ENCODE measurements around the gene XIRP2. TPM values are rescaled to one million over a fixed set of nuclear protein-coding genes. Genes with fewer than 3 reads are reported as not detected.

Gene XIRP2
- total and polyA plus RNA-seq, 2 of the 8 experiments (the other 6 are each of a cell fraction or from before 2014, with no cell fraction given): 0.11 TPM; not detected in 1

DNA sequence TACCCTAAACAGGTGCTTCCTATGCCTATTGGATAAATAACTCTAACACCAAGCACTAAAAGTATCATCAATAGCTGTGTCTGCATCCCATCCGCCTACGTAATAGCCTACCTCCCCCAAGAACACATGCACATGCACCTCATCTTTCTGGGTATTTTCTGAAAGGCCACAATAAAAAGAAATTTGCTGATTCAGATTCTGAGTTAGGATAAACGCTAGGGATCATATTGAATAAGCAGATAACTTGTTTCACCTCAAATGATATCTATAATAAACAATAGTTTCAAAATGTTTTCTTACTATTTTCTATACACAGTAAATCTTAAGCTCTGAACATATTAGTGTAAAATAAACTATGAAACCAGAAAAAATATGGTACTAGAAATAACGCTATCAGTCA is 112.9 kb downstream of the XIRP2 start:
- WGBS, 2 experiments (ENCODE audit: extremely low coverage in 1 of 2, insufficient coverage in 1 of 2, insufficient read length in 1 of 2, insufficient replicate concordance in 2 of 2, low coverage in 1 of 2, low lambda C conversion rate in 2 of 2, missing lambda C conversion rate in 1 of 2): 84% methylated on average over 4 of the region's 4 CpGs; no CpG with 5 or more reads in 1 of the 2 experiments
- H3K4me2 ChIP-seq (ENCODE audit: insufficient read depth in 1 of 2, low read depth in 2 of 2, low read length in 2 of 2): no peak overlapping the region
- FAIRE-seq: no peak
- TF ChIP-seq POU5F1 (IDR thresholded peaks at IDR 0.05; ENCODE audit: low read depth, low read length) (no peak), KDM5A (IDR thresholded peaks at IDR 0.05; ENCODE audit: low read length) (no peak), GTF2F1 (IDR thresholded peaks at IDR 0.05; ENCODE audit: borderline replicate concordance, low read depth, low read length) (no peak), RXRA (IDR thresholded peaks at IDR 0.05; ENCODE audit: insufficient read depth, low read depth, low read length) (no peak), BCL11A (IDR thresholded peaks at IDR 0.05; ENCODE audit: low read depth in 2 of 2, low read length in 2 of 2) (no peak), CEBPB (IDR thresholded peaks at IDR 0.05; ENCODE audit: low read depth, low read length) (no peak), TAF7 (optimal IDR thresholded peaks at IDR 0.05; ENCODE audit: borderline replicate concordance, low read depth, low read length) (no peak), SAP30 (IDR thresholded peaks at IDR 0.05; ENCODE audit: insufficient read depth, insufficient replicate concordance, low read length) (no peak), ZNF274 (IDR thresholded peaks at IDR 0.05; ENCODE audit: borderline replicate concordance, extremely low read depth, low read length) (no peak), EGR1 (IDR thresholded peaks at IDR 0.05; ENCODE audit: borderline replicate concordance, low read depth, low read length) (no peak), JUN (IDR thresholded peaks at IDR 0.05; ENCODE audit: low read depth, low read length) (no peak), CHD2 (IDR thresholded peaks at IDR 0.05; ENCODE audit: low read length) (no peak), SIX5 (IDR thresholded peaks at IDR 0.05; ENCODE audit: low read depth, low read length) (no peak), EZH2 (IDR thresholded peaks at IDR 0.05; ENCODE audit: low read depth, low read length, severe bottlenecking) (no peak)
- TF ChIP-seq, protein P1, sequence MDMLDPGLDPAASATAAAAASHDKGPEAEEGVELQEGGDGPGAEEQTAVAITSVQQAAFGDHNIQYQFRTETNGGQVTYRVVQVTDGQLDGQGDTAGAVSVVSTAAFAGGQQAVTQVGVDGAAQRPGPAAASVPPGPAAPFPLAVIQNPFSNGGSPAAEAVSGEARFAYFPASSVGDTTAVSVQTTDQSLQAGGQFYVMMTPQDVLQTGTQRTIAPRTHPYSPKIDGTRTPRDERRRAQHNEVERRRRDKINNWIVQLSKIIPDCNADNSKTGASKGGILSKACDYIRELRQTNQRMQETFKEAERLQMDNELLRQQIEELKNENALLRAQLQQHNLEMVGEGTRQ (IDR thresholded peaks at IDR 0.05; ENCODE audit: low read length): no peak

More for the DNA sequence above, 112.9 kb downstream of the XIRP2 start:
- H3K23ac ChIP-seq (ENCODE audit: insufficient read length): no peak overlapping the region
- H2BK20ac ChIP-seq (ENCODE audit: low read length): no peak overlapping the region
- H2BK5ac ChIP-seq (ENCODE audit: low read depth, low read length): no peak overlapping the region
- H3K4me3 ChIP-seq (ENCODE audit: extremely low read depth in 1 of 4, insufficient read depth in 2 of 4, low read depth in 3 of 4, low read length in 4 of 4): no peak overlapping the region
- no peak overlapping the region for H3K56ac ChIP-seq (replicated peaks; ENCODE audit: insufficient read length, low read depth, low read length)
- no peak overlapping the region for H3K18ac ChIP-seq (ENCODE audit: extremely low read depth, low read length)
- H3K4me1 ChIP-seq (replicated peaks in 1 of 4; ENCODE audit: control insufficient read depth in 3 of 4, insufficient read depth in 4 of 4, low read length in 3 of 4): no peaks in the 10 kb centered on the region
- H3K36me3 ChIP-seq (ENCODE audit: control insufficient read depth in 2 of 4, insufficient read depth in 4 of 4, low read length in 3 of 4): no peaks in the 10 kb centered on the region
- H3K79me2 ChIP-seq (ENCODE audit: control insufficient read depth in 1 of 2, insufficient read depth in 2 of 2, low read length in 2 of 2): no peaks in the 10 kb centered on the region
- no peak for DNase-seq (ENCODE audit: low read depth in 1 of 2, low spot score in 2 of 2)
- H4K5ac ChIP-seq (ENCODE audit: insufficient read length, low read depth, low read length): no peak overlapping the region
- H3K14ac ChIP-seq (ENCODE audit: insufficient read length): no peak overlapping the region
- H3K23me2 ChIP-seq (ENCODE audit: low read depth, low read length): no peaks in the 10 kb centered on the region
- H3K9me3 ChIP-seq (ENCODE audit: insufficient read depth in 2 of 2, low read depth in 1 of 2, low read length in 1 of 2): no peaks in the 10 kb centered on the region
- H3K27ac ChIP-seq (ENCODE audit: low read depth, low read length): no peak overlapping the region
- H3K9ac ChIP-seq (replicated peaks in 1 of 4; ENCODE audit: extremely low read depth in 1 of 4, low read depth in 3 of 4, low read length in 3 of 4): no peak overlapping the region
- no peaks in the 10 kb centered on the region for H3K79me1 ChIP-seq (ENCODE audit: low read depth, low read length)
- no peaks in the 10 kb centered on the region for H3K27me3 ChIP-seq (replicated peaks in 1 of 4; ENCODE audit: control insufficient read depth in 3 of 4, extremely low read depth in 1 of 4, insufficient read depth in 3 of 4, low read length in 3 of 4)
- CTCF ChIA-PET (ENCODE audit: partially characterized antibody): no interaction called here
- H2BK12ac ChIP-seq (ENCODE audit: low read depth, low read length): no peak overlapping the region
- no peak overlapping the region for H2BK15ac ChIP-seq (ENCODE audit: low read length)
- H2AFZ ChIP-seq (ENCODE audit: low read length): no peak overlapping the region
- POLR2A ChIA-PET (ENCODE audit: partially characterized antibody): no interaction called here
- no peak overlapping the region for H4K91ac ChIP-seq (replicated peaks; ENCODE audit: insufficient read length, low read length)
- H2AK5ac ChIP-seq (ENCODE audit: low read depth, low read length): no peak overlapping the region
- H3K4ac ChIP-seq (replicated peaks; ENCODE audit: insufficient read length, low read depth, low read length): no peak overlapping the region
- no peak overlapping the region for H4K8ac ChIP-seq (ENCODE audit: extremely low read depth, insufficient read depth, low read length)
- no peak overlapping the region for H2BK120ac ChIP-seq (replicated peaks; ENCODE audit: low read depth, low read length)
- H4K20me1 ChIP-seq (replicated peaks in 1 of 2; ENCODE audit: control insufficient read depth in 1 of 2, insufficient read depth in 2 of 2, low read length in 2 of 2): no peaks in the 10 kb centered on the region

All from H1 (cell line).